KOPT-K1 (cell line): ENCODE data around the gene COMTD1.
"Not testable (repeated sequence)": the region's sequence is repeated elsewhere in the genome, so short reads cannot be mapped to it uniquely, and the experiment has no call there.

Experiments used
- H3K27ac ChIP-seq: fragments of 200-600 bp; sonication (generic); 2 replicates; pipeline ENCODE4 v1.5.1; 2016; ENCODE audit warnings: antibody characterized with exemption, mild to moderate bottlenecking, low read depth, low read length; ENCODE audit not compliant: poor library complexity, severe bottlenecking
- H3K36me3 ChIP-seq: fragments of 200-600 bp; sonication (generic); 2 replicates; pipeline ENCODE4 v1.5.1; 2017; ENCODE audit warnings: antibody characterized with exemption, mild to moderate bottlenecking, low read length, moderate library complexity; ENCODE audit not compliant: insufficient read depth
- H3K9me3 ChIP-seq: fragments of 200-600 bp; sonication (generic); 2 replicates; pipeline ENCODE4 v1.5.1; 2017; ENCODE audit warnings: antibody characterized with exemption, low read length, mild to moderate bottlenecking; ENCODE audit not compliant: insufficient read depth, poor library complexity, severe bottlenecking

Gene COMTD1

GRCh38 chr10:75197906-75198305 lies 37.9 kb downstream of the COMTD1 start:
- H3K36me3 ChIP-seq = no peaks in the 10 kb centered on the region
- H3K9me3 ChIP-seq = no peaks in the 10 kb centered on the region
- no peak overlapping the region for H3K27ac ChIP-seq

DNA sequence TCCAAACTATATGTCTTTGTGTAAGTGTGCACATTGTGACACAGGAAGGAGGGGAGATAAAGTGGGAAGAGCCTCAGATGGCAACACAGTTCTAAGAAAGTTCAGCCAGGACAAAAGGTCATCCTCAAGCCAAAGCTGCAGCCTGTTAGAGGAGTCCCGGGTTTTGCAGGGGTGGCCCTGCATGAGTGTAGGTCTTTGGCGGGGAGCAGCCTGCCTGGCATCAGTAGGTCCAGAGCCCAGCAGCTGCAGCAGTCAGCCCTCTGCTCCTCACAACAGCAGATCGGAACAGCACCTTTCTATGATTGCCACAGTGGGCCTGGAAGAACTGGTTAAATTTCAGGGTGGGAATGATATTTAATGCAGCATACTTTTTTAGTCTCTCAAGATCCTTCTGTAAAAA lies 38.7 kb downstream of the COMTD1 start:
- no peak overlapping the region for H3K27ac ChIP-seq
- no peaks in the 10 kb centered on the region for H3K36me3 ChIP-seq
- H3K9me3 ChIP-seq = no peaks in the 10 kb centered on the region

DNA sequence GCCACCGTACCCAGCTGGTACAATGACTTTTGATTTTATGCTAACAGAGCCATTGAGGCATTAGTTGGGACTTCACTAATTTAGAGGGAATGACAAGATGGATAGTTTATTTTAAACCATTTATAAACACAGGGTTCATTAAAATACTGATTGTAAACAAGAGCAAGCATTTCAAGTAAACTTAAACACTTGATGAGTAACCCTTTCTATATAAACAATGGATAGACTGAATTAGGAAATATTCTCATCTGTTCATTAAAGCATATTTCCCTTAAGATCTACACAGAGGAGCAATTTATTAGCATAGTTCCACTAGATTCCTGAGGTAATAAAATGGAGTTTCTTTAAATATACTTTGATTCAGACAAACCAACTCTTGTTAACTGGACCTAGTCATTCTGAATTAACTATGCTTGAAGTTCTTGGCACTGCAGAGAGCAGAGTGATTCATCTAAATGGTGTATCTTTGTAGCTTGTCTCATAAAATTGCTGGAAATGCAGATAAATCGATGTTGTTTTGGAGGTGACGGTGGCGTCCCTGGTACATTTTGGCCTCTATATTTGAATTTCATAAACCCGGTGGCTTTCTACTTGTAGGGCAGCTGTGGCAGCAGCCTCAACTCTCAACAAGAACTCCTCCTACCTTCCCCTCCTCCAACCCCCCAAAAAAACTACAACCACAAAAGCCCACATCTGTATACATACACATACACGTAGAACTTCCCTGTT lies 40.6 kb downstream of the COMTD1 start:
- no peak overlapping the region for H3K27ac ChIP-seq
- H3K36me3 ChIP-seq = no peaks in the 10 kb centered on the region
- no peaks in the 10 kb centered on the region for H3K9me3 ChIP-seq

DNA sequence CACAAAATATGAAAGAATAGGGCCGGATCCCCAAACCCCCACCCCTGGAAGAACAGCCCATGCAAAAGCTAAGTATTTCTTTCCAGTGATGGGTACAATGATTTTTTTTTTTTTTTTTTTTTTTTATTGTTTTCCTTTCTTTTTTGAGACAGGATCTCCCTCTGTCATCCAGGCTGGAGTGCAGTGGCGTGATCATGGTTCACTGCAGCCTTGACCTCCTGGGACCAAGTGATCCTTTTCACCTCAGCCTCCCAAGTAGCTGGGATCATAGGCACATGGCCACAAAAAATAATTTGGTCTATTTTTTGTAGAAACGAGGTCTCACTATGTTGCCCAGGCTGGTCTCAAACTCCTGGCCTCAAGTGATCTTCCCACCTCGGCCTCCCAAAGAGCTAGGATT lies 41.1 kb downstream of the COMTD1 start:
- H3K36me3 ChIP-seq, H3K27ac ChIP-seq, H3K9me3 ChIP-seq: not testable (repeated sequence)

DNA sequence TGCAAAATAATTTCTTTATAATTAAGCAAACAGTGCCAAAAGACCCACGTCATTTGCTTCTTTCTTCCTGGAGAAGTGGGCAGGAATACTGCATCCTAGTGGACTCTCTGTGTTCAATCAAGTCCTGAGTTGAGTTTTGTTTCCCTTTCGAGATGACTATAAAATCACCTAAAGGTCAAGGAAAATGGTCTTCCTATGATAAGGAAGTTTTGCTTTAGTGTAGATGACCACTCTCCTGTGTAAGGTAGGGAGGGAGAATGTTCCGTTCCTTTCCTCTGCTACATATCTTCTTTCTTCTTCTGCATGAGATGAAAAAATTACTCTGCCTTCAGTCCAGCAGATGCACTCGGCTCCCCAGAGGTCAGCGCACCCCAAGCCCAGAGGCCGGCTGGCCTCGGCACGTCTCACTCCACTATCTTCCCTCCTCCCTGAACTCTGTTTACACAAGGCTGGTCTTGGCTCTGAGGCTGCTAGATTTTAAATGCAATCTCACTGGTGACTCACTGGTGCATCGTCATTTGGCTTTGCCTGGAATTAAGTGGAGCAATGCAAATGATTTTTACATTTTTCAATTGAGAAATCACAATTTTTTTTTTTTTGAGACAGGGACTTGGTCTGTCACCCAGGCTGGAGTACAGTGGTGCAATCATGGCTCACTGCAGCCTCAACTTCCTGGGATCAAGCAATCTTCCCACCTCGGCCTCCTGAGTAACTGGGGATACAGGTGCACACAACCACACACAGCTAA lies 43.8 kb downstream of the COMTD1 start:
- Histone ChIP-seq H3K9me3 (no peaks in the 10 kb centered on the region), H3K36me3 (no peaks in the 10 kb centered on the region), H3K27ac (no peak overlapping the region)

DNA sequence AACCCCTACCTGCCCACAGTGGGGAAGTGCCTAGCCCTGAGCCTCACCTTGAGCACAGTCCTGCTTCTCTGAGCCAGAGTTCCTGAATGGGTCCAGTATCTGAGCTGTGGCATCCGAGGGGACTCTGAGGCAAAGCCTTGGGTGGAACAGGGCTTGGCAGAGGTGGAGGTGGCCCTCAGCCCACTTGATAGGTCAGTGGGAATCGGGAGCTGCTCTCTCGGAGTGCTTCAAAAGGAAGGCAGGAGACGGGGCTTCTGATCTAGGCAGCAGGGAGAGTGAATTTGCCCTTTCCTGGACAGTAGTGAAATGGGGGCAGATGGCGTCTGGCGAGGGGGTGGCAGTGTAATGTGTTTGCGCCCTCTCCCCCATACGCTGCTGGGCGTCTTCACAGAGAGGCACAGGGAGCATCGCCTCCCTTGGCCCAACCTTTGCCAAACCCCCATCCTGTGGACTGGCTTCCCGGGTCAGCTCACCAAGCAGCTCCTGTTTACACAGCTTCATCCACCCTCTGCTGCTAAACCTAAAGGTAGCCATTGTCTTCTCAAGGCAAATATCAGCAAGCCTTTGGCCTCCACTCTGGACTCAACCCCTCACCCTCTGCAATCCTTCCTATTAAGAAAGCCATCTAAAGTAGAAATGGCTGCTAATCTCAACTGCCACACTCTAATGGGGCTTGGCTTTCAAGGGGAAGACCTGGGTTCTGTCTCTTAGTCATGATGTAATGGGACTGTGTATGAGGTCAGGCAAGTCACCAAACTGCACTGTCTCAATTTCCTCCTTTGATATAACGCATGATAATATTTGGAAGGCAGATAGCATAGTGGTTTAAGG lies 46.3 kb downstream of the COMTD1 start:
- no peaks in the 10 kb centered on the region for H3K36me3 ChIP-seq
- H3K27ac ChIP-seq = no peak overlapping the region
- H3K9me3 ChIP-seq = no peaks in the 10 kb centered on the region

DNA sequence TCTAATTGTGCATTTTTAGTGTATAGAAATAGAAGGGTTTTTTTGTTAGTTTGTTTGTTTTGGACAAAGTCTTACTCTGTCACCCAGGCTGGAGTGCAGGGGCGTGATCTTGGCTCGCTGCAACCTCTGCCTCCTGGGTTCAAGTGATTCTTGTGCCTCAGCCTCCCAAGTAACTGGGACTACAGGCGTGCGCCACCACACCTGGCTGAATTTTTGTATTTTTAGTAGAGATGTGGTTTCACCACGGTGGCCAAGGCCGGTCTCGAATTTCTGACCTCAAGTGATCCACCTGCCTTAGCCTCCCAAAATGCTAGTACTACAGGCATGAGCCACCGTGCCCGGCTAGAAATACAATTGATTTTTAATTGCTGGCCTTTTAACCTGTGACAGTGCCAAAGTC lies 47.2 kb downstream of the COMTD1 start:
- H3K27ac ChIP-seq, H3K9me3 ChIP-seq, H3K36me3 ChIP-seq: not testable (repeated sequence)

GRCh38 chr10:75187961-75188426 lies 47.8 kb downstream of the COMTD1 start:
- Histone ChIP-seq H3K27ac (no peak overlapping the region), H3K36me3 (no peaks in the 10 kb centered on the region), H3K9me3 (no peaks in the 10 kb centered on the region)

GRCh38 chr10:75186310-75186709 lies 49.4 kb downstream of the COMTD1 start:
- Histone ChIP-seq H3K27ac (no peak overlapping the region), H3K9me3 (no peaks in the 10 kb centered on the region), H3K36me3 (no peaks in the 10 kb centered on the region)
